ENCODE measurements around the gene LHCGR. TPM values are rescaled to one million over a fixed set of nuclear protein-coding genes. Genes with fewer than 3 reads are reported as not detected.

The LHCGR gene
- total and polyA plus RNA-seq, 2 of the 13 experiments (the other 11 are each of a cell fraction or from before 2014, with no cell fraction given) = not detected

DNA sequence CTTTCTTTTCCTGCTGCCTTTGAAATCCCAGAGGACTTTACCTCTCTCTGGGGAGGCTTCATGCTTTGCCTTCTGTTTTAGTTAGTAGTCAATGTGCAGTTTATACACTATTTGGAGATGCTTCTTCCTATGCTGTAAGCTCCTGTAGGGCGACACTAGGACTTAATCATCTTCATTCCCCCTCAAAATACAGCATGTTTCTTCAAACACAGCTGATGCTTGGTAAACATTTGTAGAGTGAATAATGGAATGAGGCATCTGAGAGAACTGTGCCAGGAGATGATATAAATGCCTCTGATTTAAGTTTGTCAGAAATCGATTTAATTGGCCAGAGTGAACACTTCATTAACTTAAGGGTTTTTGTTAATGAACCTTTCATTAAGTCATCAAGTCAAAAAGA, 43.4 kb downstream of the LHCGR start:
- no peaks in the 10 kb centered on the region for H3K36me3 ChIP-seq (replicated peaks in 1 of 2; ENCODE audit: control insufficient read depth in 1 of 2, insufficient read depth in 2 of 2, low read length in 2 of 2)
- BruUV-seq (replicated peaks) = no TSS peak
- H2AFZ ChIP-seq (ENCODE audit: low read length) = no peak overlapping the region
- H4K20me1 ChIP-seq (ENCODE audit: insufficient read depth, low read length) = no peaks in the 10 kb centered on the region
- peaks cover 0 to 4% of the 10 kb centered on the region in 2 experiments; a peak in 2 of 5 replicates for H3K27me3 ChIP-seq (ENCODE audit: control insufficient read depth in 1 of 2, insufficient read depth in 2 of 2, low read length in 2 of 2)
- intact Hi-C loops (cut with micrococcal nuclease; ENCODE audit: unreplicated experiment) (no loop called here), in situ Hi-C loops (cut with HindIII; ENCODE audit: extremely low pct_ligation_motif_present, low pct_unique_long_range_greater_than_20kb) (no loop called here)
- H3K4me3 ChIP-seq (replicated peaks in 1 of 3; ENCODE audit: insufficient read depth in 1 of 3, low read depth in 2 of 3, low read length in 3 of 3) = no peak overlapping the region
- H3K4me1 ChIP-seq (ENCODE audit: insufficient read depth, low read length) = no peaks in the 10 kb centered on the region
- DNase-seq (ENCODE audit: low spot score) (no peak), ATAC-seq (no peak), FAIRE-seq (no peak)
- TF ChIP-seq ZNF841 (CRISPR knock-in tag; IDR thresholded peaks at IDR 0.05; ENCODE audit: borderline replicate concordance) = no peak
- TF ChIP-seq, protein P1, sequence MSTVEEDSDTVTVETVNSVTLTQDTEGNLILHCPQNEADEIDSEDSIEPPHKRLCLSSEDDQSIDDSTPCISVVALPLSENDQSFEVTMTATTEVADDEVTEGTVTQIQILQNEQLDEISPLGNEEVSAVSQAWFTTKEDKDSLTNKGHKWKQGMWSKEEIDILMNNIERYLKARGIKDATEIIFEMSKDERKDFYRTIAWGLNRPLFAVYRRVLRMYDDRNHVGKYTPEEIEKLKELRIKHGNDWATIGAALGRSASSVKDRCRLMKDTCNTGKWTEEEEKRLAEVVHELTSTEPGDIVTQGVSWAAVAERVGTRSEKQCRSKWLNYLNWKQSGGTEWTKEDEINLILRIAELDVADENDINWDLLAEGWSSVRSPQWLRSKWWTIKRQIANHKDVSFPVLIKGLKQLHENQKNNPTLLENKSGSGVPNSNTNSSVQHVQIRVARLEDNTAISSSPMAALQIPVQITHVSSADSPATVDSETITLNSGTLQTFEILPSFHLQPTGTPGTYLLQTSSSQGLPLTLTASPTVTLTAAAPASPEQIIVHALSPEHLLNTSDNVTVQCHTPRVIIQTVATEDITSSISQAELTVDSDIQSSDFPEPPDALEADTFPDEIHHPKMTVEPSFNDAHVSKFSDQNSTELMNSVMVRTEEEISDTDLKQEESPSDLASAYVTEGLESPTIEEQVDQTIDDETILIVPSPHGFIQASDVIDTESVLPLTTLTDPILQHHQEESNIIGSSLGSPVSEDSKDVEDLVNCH (CRISPR knock-in tag; IDR thresholded peaks at IDR 0.05) = no peak
- TF ChIP-seq ZNF839 (CRISPR knock-in tag; IDR thresholded peaks at IDR 0.05; ENCODE audit: borderline replicate concordance) = no peak
- TF ChIP-seq FIP1L1 (IDR thresholded peaks at IDR 0.05; ENCODE audit: borderline replicate concordance, insufficient read depth, low read depth, low read length) = no peak
- H3K27ac ChIP-seq (ENCODE audit: extremely low read length, insufficient read depth, low read length) = no peak overlapping the region
- no peaks in the 10 kb centered on the region for H3K79me2 ChIP-seq (ENCODE audit: insufficient read depth, low read length)
- 0% methylated on average over 2 of the region's 2 CpGs for WGBS (ENCODE audit: low lambda C conversion rate)
- no peak overlapping the region for H3K9ac ChIP-seq (ENCODE audit: insufficient read depth, low read depth, low read length)
- H3K9me3 ChIP-seq (ENCODE audit: low read length) = no peaks in the 10 kb centered on the region
- H3K4me2 ChIP-seq (ENCODE audit: low read depth, low read length) = no peak overlapping the region
- ChIA-PET CTCF (ENCODE audit: low intra/inter-chr PET ratio, low total read pairs) (no interaction called here), POLR2A (no interaction called here)

DNA sequence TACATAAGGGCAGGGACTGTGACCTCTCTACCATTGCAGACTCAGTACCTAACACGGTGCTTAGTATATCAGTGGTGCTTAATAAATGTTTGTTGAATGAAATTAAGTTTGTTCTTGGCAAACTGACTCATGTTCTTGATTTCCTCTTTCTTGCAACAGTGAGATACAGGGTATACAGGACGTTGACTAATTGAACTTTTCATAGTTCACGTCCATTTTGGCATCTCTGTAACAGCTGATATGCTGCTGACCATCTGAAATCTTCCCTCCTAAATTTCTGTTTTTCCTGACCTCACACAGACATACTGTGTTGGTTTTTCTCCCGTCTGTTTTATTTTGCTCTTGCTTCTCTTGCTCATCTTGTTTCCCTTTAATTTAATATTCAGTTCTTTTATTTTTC, 44.2 kb downstream of the LHCGR start:
- under 1% methylated on average over 4 of the region's 4 CpGs for WGBS (ENCODE audit: low lambda C conversion rate)
- TF ChIP-seq ZFY (CRISPR knock-in tag; IDR thresholded peaks at IDR 0.05) (no peak), MYNN (CRISPR knock-in tag; IDR thresholded peaks at IDR 0.05; ENCODE audit: low read depth) (no peak), KAT2B (IDR thresholded peaks at IDR 0.05; ENCODE audit: borderline replicate concordance, low read depth, low read length) (no peak), POLR2AphosphoS2 (IDR thresholded peaks at IDR 0.05; ENCODE audit: low read depth, low read length) (no peak), KDM5A (IDR thresholded peaks at IDR 0.05; ENCODE audit: borderline replicate concordance, low read length) (no peak), ZNF619 (CRISPR knock-in tag; IDR thresholded peaks at IDR 0.05) (no peak), SMAD9 (CRISPR knock-in tag; IDR thresholded peaks at IDR 0.05) (no peak), AHR (CRISPR knock-in tag; IDR thresholded peaks at IDR 0.05) (no peak), JDP2 (CRISPR knock-in tag; IDR thresholded peaks at IDR 0.05; ENCODE audit: borderline replicate concordance) (no peak), MAF1 (CRISPR knock-in tag; IDR thresholded peaks at IDR 0.05; ENCODE audit: borderline replicate concordance) (no peak)
- TF ChIP-seq, protein P2, sequence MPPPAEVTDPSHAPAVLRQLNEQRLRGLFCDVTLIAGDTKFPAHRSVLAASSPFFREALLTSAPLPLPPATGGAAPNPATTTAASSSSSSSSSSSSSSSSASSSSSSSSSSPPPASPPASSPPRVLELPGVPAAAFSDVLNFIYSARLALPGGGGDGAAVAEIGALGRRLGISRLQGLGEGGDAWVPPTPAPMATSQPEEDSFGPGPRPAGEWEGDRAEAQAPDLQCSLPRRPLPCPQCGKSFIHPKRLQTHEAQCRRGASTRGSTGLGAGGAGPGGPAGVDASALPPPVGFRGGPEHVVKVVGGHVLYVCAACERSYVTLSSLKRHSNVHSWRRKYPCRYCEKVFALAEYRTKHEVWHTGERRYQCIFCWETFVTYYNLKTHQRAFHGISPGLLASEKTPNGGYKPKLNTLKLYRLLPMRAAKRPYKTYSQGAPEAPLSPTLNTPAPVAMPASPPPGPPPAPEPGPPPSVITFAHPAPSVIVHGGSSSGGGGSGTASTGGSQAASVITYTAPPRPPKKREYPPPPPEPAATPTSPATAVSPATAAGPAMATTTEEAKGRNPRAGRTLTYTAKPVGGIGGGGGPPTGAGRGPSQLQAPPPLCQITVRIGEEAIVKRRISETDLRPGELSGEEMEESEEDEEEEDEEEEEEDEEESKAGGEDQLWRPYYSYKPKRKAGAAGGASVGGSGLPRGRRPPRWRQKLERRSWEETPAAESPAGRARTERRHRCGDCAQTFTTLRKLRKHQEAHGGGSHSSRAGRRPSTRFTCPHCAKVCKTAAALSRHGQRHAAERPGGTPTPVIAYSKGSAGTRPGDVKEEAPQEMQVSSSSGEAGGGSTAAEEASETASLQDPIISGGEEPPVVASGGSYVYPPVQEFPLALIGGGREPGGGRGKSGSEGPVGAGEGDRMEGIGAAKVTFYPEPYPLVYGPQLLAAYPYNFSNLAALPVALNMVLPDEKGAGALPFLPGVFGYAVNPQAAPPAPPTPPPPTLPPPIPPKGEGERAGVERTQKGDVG (CRISPR knock-in tag; IDR thresholded peaks at IDR 0.05; ENCODE audit: borderline replicate concordance) = no peak

More for the DNA sequence above, 44.2 kb downstream of the LHCGR start:
- intact Hi-C loops (cut with micrococcal nuclease; ENCODE audit: unreplicated experiment) (no loop called here), in situ Hi-C loops (cut with HindIII; ENCODE audit: extremely low pct_ligation_motif_present, low pct_unique_long_range_greater_than_20kb) (no loop called here)
- Histone ChIP-seq H3K9me3 (ENCODE audit: low read length) (no peaks in the 10 kb centered on the region), H4K20me1 (ENCODE audit: insufficient read depth, low read length) (no peaks in the 10 kb centered on the region), H3K9ac (ENCODE audit: insufficient read depth, low read depth, low read length) (no peak overlapping the region), H3K27ac (ENCODE audit: extremely low read length, insufficient read depth, low read length) (no peak overlapping the region), H3K4me2 (ENCODE audit: low read depth, low read length) (no peak overlapping the region), H3K27me3 (ENCODE audit: control insufficient read depth in 1 of 2, insufficient read depth in 2 of 2, low read length in 2 of 2) (peaks cover 0 to 4% of the 10 kb centered on the region in 2 experiments; a peak in 2 of 5 replicates), H3K79me2 (ENCODE audit: insufficient read depth, low read length) (no peaks in the 10 kb centered on the region), H2AFZ (ENCODE audit: low read length) (no peak overlapping the region), H3K4me3 (replicated peaks in 1 of 3; ENCODE audit: insufficient read depth in 1 of 3, low read depth in 2 of 3, low read length in 3 of 3) (no peak overlapping the region), H3K36me3 (replicated peaks in 1 of 2; ENCODE audit: control insufficient read depth in 1 of 2, insufficient read depth in 2 of 2, low read length in 2 of 2) (no peaks in the 10 kb centered on the region), H3K4me1 (ENCODE audit: insufficient read depth, low read length) (no peaks in the 10 kb centered on the region)
- BruUV-seq (replicated peaks) = no TSS peak
- POLR2A ChIA-PET = no interaction called here
- ATAC-seq = no peak
- FAIRE-seq = no peak
- no peak for DNase-seq (ENCODE audit: low spot score)
- CTCF ChIA-PET (ENCODE audit: low intra/inter-chr PET ratio, low total read pairs) = no interaction called here

All from HepG2 (cell line).